Ovary (tissue), 3 donors: ENCODE results near the gene RAB31.

Source experiments
- POLR2A ChIP-seq: fragments of 450-650 bp; IDR thresholded peaks from one replicate; pipeline ENCODE4 v1.6.1; 2017; ENCODE audit warnings: antibody characterized with exemption, mild to moderate bottlenecking, moderate library complexity
- TF ChIP-seq, protein P1 (sequence below), 3 donors: fragments of 450-650 bp in 2 of 3; fragments of 200-600 bp in 1 of 3; IDR thresholded peaks; one replicate each; pipeline versions ENCODE4 v1.5.1 to v1.8.0; 2016 to 2022; ENCODE audit warnings: antibody characterized with exemption in 3 of 3, mild to moderate bottlenecking in 1 of 3
- donor health status: DM: no; HTN: no; CAD: no.

DNA sequence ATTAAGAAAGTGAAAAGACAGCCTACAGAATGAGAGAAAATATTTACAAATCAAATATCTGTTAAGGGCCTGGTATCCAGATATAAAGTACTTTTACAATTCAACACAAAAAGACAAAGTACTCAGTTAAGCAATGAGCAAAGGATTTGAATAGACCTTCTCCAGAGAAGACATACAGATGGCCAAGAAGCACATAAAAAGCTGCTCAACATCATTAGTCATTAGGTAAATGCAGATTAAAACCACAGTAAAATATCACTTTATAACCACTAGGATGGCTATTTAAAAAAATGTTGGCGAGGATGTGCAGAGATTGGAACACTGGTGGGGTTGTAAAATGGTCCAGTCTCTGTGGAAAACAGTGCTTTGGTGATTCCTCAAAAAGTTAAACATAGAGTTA, 38.9 kb downstream of the RAB31 start:
- TF ChIP-seq, protein P1, sequence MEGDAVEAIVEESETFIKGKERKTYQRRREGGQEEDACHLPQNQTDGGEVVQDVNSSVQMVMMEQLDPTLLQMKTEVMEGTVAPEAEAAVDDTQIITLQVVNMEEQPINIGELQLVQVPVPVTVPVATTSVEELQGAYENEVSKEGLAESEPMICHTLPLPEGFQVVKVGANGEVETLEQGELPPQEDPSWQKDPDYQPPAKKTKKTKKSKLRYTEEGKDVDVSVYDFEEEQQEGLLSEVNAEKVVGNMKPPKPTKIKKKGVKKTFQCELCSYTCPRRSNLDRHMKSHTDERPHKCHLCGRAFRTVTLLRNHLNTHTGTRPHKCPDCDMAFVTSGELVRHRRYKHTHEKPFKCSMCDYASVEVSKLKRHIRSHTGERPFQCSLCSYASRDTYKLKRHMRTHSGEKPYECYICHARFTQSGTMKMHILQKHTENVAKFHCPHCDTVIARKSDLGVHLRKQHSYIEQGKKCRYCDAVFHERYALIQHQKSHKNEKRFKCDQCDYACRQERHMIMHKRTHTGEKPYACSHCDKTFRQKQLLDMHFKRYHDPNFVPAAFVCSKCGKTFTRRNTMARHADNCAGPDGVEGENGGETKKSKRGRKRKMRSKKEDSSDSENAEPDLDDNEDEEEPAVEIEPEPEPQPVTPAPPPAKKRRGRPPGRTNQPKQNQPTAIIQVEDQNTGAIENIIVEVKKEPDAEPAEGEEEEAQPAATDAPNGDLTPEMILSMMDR (IDR thresholded peaks at IDR 0.05): no peak
- TF ChIP-seq POLR2A: no peak
